Measurements from ENCODE around the gene XRCC1.

- TF ChIP-seq CTCF (IDR thresholded peaks at IDR 0.05) (no peak), POLR2AphosphoS5 (IDR thresholded peaks at IDR 0.05) (no peak), POLR2A (IDR thresholded peaks at IDR 0.05) (no peak)
Observed at GRCh38 chr19:43507880-43508279, 67.4 kb downstream of the XRCC1 start.

Data from breast epithelium (tissue), 3 donors.